ENCODE measurements around the gene MYH15. TPM values are rescaled to one million over a fixed set of nuclear protein-coding genes. Genes with fewer than 3 reads are reported as not detected.

MYH15 gene
- total RNA-seq, 1 experiment from 2014 or later: under 0.01 TPM

DNA sequence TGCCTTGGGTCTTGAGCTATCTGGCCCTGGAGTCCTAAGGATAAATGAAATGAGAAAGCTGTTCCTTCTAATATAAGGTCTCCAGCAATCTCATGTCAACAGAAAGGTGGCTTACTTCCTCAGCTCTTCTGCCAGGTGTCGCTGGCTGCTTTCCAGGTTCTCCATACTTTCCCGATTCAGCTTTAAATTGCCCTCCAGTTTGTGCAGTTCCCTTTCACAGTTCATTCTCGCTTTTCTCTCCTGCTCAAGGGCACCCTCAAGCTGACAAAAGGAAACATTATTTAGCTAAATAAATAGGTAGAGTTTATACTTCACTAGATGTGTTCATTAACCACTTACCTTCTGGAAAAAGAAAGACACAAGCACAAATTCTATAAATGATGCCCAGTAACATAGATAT lies 73.0 kb downstream of the MYH15 start:
- in situ Hi-C loops (cut with HindIII; ENCODE audit: low sequenced_read_pairs): no loop called here
- DNase-seq (ENCODE audit: low spot score): no peak

DNA sequence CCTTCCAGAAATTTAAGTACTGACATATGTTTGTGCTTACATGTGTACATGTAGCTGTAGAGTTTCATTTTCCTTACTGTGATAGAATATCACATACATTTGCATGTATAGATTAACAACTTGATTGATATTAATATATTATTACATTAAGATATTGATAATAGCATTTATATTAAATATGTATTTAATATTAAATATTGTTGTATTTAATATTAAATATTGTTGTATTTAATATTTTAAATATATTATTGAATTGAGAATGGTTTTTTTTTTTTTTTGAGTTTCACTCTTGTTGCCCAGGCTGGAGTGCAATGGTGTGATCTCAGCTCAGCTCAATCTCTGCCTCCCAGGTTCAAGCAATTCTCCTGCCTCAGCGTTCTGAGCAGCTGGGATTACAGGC lies 76.5 kb downstream of the MYH15 start:
- in situ Hi-C loops (cut with HindIII; ENCODE audit: low sequenced_read_pairs): no loop called here
- DNase-seq (ENCODE audit: low spot score): no peak

DNA sequence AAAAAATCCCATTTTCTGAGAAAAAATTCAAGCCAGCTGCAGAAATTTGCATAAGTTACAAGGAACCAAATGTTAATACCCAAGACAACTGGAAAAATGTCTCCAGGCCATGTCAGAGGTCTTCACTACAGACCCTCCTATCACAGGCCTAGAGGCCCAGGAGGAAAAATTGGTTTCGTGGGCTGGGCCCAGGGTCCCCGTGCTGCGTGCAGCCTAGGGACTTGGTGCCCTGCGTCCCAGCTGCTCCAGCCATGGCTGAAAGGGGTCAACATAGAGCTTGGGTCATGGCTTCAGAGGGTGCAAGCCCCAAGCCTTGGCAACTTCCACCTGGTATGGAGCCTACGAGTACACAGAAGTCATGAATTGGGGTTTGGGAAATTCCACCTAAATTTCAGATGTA lies 78.0 kb downstream of the MYH15 start:
- in situ Hi-C loops (cut with HindIII; ENCODE audit: low sequenced_read_pairs): no loop called here
- no peak for DNase-seq (ENCODE audit: low spot score)

DNA sequence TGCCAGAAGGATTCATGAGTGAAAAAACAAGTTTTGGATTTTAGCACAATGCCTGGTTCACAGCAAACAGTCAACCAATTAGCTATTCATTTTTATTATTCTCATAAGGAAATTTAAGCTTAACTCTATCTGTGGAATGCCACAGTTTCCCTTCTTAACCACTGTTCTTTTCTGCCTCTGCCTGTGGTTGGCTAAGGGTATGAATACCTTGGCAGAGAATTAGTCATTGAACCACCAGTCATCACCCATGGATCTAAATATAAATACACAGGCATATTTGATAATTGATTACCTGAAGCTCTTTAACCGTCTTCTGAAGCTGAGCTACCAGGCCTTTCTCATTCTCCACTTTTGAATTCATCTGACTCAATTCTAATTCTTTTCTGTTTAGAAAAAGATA lies 79.9 kb downstream of the MYH15 start:
- DNase-seq (ENCODE audit: low spot score): no peak
- in situ Hi-C loops (cut with HindIII; ENCODE audit: low sequenced_read_pairs): no loop called here

DNA sequence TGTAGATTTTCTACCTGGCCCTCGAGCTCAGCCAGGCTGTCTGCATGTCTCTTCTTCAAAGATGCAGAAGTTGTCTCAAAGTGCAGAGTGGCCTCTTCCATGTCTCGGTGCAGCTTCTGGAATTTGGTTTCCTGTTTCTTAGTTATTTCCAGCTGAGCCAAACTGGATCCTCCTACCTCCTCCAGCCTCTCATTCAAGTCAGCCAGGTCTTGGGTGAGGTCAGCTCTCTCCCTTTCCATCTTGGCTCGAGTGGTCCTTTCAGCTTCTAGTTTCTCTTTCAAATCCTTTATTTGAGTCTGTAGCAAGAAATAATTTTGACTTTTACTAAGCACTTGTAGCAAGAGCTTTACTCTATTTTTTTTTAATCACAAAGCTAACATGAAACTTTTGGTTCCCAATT lies 81.8 kb downstream of the MYH15 start:
- in situ Hi-C loops (cut with HindIII; ENCODE audit: low sequenced_read_pairs): no loop called here
- DNase-seq (ENCODE audit: low spot score): no peak

DNA sequence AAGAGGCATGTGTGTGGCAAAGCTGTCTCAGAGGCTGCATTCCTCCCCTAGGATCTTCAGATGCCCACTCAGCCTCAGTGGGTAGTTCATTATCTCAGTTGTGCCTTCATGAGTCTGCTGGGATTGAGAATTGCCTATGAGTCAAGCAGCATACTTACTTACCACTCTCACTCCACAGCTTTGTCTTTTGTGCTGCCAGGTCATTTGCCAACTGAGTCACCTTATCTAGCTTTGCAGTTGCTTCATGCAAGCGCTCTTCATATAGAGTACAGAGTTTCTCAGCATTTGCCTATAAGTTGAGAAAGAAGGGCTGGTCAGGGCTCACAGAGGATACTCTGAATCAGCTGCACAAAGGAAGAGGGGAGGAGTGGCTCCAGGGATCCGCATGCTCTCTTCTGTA lies 89.5 kb downstream of the MYH15 start:
- in situ Hi-C loops (cut with HindIII; ENCODE audit: low sequenced_read_pairs): no loop called here
- no peak for DNase-seq (ENCODE audit: low spot score)

DNA sequence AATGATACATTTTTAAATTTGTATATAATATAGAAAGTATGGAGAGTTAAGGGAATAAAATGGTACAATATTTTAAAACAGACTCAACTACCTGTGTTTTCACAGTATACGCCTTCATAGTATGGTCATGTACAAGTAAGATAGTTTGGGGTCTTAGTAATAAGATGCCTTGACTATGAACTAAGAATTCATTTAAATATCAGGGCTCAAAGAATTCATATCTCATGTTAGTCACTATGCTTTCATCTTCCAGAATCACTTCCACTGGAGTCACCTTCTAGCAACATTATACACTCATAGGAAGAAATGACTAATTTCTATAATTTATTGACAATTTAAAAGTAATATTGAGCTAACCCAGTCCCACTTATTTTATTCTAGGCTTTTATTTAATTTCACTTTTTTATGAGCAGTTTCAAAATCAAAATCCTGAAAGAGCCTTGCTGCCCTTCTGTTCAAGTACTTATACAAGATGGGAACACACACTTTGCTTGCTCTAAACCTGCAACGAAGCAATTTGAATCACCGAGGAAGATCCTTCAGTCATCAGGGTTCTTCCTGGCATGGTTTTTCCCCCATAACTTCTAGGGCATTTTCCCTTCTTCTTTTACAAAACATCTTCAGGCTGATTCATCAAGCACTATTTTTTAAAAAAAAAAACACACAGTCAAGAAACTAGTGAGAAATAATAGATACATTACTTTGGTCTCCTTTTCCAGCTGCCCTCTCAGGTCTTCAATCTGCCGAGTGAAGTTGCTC lies 94.1 kb downstream of the MYH15 start:
- in situ Hi-C loops (cut with HindIII; ENCODE audit: low sequenced_read_pairs): no loop called here

DNA sequence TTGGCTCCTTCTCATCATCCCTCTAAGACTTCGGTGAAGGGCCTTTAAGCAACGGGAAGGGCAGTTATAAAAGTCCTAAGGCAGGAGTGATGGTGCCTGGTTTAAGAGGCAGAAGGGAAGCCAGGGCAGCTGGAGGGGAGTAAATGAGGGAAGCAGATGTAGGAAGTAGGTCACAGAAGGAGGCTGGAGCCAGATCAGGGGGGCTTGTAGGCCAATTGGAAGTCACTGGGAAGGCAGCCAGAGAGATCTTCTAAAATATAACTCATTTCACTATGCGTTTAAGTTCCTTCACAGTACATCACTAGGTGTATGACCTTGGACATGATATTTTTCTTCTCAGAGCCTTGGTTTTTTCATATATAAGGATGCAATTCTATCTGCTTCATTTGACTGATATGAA lies 94.7 kb downstream of the MYH15 start:
- in situ Hi-C loops (cut with HindIII; ENCODE audit: low sequenced_read_pairs): no loop called here
- DNase-seq (ENCODE audit: low spot score): no peak

More for the DNA sequence above, 94.1 kb downstream of the MYH15 start:
- no peak for DNase-seq (ENCODE audit: low spot score)

DNA sequence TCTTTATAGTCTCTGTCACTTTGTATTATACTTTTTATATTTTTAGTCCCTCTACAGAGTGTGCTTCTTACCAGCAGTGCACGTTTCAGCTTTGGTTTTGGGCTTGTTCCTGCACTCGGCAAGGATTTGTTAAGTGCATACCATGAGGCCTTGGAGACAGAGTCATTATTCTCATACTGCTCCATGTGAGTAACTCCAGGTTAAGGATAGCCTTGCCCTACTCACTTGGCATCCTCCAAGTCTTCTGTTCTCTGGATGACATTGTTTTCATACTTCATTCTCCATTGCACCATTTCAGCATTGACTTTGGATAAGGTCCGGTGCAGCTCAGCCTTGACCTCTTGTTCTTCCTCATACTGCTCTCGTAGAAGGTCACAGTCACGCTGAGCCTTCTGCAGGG lies 96.4 kb downstream of the MYH15 start:
- in situ Hi-C loops (cut with HindIII; ENCODE audit: low sequenced_read_pairs): no loop called here
- DNase-seq (ENCODE audit: low spot score): no peak

DNA sequence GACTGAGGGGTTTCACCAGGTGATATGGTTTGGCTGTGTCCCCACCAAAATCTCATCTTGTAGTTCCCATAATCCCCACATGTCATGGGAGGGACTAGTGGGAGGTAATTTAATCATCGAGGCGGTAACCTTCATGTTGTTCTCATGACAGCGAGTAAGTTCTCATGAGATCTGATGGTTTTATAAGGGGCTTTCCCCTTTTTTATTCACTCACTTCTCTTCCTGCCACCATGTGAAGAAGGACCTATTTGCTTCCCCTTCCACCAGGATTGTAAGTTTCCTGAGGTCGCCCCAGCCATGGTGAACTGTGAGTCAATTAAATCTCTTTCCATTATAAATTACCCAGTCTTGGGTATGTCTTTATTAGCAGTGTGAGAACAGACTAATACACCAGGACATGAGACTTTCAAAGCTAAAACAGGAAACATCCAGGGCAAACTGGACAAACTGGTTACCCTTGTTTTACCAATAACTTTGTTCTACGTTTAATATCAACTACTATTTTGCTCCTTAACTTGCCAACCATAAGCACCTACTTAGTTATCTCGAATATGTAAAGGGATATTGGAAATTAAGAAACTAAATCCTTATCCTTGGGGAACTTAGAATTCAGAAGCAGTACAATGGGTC lies 98.2 kb downstream of the MYH15 start:
- DNase-seq (ENCODE audit: low spot score): no peak
- in situ Hi-C loops (cut with HindIII; ENCODE audit: low sequenced_read_pairs): no loop called here

DNA sequence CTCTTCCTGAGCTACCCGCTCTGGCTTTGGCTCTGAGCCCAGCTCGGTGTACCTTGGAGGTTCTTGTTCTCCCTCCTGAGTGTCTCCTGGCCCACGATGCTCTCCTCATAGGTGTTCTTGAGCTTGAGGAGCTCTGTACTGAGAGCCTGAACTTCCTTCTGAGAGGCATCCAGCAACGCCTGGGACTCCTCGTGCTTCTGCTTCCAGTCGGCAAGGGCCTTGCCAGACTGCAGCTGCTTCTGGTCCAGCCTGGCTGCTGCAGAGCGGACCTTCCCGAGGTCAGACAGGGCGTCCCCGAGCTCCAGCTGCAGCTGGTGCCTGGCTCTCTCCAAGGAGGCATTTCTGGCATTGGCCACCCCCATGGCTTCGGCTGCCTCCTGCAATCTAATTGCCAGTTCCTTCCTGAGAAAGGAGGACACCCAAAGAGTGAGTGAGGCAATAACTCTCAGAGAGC lies 99.8 kb downstream of the MYH15 start:
- DNase-seq (ENCODE audit: low spot score): no peak
- in situ Hi-C loops (cut with HindIII; ENCODE audit: low sequenced_read_pairs): no loop called here

DNA sequence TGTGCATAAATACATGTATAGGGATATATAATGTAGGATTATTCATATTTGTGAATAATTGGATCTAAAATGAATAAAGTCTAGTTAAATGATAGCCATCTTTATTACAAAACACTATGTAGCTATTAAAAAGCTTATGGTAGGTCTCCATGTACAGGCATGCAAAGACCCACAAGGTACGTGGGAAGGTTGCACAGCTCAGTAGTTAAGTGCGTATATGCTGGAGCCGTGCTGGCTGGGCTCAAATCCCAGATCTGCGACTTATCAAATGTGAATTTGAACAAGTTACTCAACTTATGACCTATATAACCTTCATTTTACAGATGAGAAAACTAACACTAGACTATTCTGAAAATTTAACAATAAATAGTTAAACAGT lies 100.6 kb downstream of the MYH15 start:
- no peak for DNase-seq (ENCODE audit: low spot score)
- in situ Hi-C loops (cut with HindIII; ENCODE audit: low sequenced_read_pairs): no loop called here

DNA sequence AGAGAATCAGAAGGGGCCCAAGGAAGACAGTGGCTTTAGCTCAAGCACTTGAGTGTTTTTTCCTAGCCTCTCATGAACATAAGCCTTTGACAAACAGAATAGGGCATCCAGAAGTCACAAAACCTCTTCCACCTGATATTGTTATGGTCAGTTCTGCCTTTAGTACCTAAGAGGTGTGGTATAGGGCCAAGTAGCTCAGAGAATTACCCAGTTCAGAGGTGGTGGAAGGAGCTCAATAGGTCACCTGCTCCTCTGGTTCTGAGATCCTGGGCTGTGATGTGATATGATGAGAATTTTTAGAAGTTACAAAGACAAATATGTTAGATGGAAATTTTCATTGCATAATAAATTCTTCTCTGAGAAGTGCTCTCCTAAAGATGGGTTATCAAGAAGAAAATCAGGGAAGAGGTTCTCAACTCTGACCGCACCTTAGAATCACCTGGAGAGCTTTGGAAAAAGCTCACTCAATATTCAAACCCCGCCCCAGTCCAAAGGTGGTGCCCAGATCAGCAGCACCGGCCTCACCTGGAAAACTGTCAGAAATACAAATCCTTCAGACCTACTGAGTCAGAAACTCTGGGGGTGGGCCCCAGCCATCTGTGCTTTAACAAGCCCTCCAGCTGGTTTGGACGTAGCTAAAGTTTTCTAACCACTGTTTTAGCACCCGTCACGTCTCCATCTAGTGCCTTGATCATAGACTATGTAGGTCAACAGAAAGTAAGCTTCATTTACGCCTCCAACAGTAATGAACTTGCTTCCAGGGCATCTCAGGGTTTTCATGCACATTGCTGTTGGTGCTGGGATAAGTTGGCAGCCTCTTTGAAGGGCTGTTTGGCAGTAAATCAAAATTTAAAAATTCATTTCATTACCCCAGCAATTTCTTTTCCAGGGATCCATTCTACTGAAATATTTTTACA lies 101.3 kb downstream of the MYH15 start:
- in situ Hi-C loops (cut with HindIII; ENCODE audit: low sequenced_read_pairs): no loop called here

DNA sequence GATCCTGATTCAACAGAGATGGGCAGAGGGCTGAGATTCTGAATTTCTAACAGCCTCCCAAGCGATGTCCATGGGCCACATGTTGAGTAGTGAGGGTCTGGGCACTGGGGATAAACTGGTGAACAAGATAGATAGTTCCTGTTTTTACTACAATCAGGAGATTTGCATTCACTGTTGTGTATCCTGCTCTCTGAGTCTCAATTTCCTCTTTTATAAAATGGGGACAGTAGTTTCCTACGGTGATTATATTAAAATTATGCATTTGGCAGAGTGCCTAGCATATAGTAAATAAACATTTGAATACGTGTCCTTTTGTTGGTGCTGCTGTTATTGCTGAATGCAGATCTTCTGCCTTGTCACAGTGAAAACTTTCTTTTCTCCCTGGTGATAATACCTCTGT lies 102.5 kb downstream of the MYH15 start:
- in situ Hi-C loops (cut with HindIII; ENCODE audit: low sequenced_read_pairs): no loop called here
- DNase-seq (ENCODE audit: low spot score): no peak

More for the DNA sequence above, 101.3 kb downstream of the MYH15 start:
- DNase-seq (ENCODE audit: low spot score): no peak

DNA sequence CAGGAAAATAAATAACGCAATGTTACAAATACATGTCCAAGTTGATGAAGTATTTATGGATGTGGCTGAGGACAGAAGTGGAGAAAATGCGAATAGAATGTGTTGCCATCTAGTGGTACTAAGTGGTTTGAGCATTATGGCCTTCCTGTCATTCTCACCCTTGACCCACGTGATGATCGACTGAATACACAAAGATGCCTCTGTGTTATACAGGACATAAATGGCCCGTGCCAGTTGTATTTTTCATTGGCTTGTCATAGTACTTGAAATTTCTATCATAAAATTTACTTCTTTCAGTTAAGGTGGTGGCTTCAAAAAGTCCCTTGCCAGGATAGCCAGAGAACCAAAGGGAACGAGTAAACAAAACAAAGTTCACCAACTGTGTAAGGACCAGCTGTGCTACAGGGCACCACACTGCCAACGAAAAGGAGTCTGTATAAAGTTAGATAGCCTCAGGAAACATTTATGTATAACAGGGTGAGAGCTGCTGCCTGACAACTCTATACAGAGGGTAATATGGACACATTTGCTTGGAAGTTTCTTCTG lies 103.7 kb downstream of the MYH15 start:
- in situ Hi-C loops (cut with HindIII; ENCODE audit: low sequenced_read_pairs): no loop called here
- peak; percentile 71 for DNase-seq (ENCODE audit: low spot score)

DNA sequence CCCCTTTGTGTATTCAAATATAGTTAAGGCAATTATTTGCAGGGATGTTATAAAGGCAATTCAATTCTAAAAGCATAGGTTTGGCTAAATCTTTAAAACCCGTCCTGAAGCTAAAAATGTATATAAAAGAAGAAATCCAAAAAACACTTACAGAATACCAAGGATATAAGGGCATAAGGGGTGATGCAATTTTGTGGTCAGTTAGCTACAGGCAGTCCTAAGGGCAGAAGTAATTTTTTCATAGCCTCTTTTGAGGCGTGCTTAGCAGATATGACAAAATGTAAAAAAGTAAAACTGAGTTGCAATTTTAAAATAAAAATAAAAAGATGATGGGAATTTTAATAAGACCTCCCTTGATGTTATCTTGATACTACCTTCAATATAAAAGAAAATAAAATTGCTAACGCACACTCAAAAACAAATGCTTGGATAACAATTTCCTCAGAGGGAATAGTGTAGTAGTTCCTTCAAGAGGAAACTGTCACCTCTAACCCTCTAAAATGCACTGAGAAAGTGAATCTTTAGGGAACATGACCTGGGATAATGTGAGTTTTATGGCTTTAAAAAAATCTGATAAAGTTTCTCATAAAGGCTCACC lies 104.2 kb downstream of the MYH15 start:
- DNase-seq (ENCODE audit: low spot score): no peak
- in situ Hi-C loops (cut with HindIII; ENCODE audit: low sequenced_read_pairs): no loop called here

DNA sequence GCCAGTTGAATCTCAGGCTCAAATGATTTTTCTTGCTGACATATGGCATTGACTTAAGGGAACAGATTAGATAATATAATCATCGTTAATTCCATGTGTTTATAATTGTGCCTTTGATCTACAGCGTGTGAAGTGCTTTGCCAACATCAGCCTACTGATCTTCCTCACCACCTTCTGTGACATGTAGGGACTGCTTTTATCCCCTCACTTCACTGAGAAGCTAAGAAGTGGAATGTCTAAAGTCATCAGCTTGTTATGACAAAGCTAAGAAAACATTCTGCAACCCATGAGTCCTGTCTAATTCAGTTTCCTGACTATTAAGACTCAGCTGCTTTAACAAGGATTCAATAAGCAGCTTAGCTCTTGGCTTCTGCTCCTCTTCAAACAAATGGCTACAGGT lies 106.0 kb downstream of the MYH15 start:
- in situ Hi-C loops (cut with HindIII; ENCODE audit: low sequenced_read_pairs): no loop called here
- no peak for DNase-seq (ENCODE audit: low spot score)

DNA sequence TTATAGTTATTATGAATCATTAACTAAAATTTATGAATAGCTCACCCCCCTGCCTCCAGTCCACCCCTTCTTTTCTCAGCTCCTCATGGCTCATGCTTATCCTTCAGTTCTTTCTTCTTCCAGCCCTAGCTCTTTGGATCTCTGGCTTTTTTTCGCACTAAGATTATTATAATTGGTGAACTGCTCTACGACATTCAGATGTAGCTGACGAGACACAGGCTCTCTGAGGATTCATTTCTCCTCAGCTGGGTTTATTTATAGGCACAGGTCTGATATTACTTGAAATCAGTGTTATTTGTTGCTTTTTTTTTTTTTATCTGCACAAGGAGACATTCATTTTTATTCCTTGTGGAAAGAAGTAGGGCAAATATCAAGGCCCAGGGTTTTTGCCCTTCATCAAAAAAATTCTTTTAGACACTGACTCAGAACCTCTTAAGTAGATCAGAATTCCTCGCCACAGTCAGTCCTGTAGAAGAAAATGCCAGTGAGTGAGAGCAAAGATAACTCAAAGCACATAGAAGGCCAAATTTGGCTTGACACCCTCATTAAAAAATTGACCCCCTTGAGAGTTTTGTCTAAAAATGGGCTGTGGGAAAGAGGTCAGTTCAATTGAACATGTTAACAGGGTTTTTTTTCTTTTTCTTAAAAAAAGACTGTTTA lies 106.6 kb downstream of the MYH15 start:
- in situ Hi-C loops (cut with HindIII; ENCODE audit: low sequenced_read_pairs): no loop called here
- no peak for DNase-seq (ENCODE audit: low spot score)

DNA sequence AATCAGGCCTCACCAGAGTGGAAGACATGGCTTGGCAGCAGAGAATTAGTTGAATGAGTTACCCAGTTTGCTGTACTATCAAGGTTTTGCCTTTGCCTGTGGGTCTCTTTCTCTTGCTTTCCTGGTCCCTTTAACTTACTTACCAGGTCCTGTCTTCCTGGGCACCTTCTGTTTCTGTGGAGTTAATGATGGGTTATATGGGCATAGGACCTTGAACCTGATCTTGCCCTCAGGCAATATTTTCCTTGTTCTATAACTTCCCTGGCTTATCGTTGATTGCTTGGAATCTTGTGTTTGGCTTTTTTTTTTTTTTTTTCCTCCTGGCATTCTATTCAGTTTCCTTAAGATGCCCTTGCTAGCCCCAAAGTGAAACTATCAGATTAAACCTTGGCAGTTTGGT lies 107.2 kb downstream of the MYH15 start:
- no peak for DNase-seq (ENCODE audit: low spot score)
- in situ Hi-C loops (cut with HindIII; ENCODE audit: low sequenced_read_pairs): no loop called here

Measured in G401 (cell line).